HG02885 (cell line): ENCODE results near the gene TTBK1.
A peak's percentile ranks its signal among the peaks of the same experiment; 100 is the strongest.

Experiments
- ATAC-seq: cut with Tn5 transposase; IDR thresholded peaks from one replicate; pipeline ENCODE4 v1.9.1; 2021; ENCODE audit warnings: mild to moderate bottlenecking; ENCODE audit not compliant: unreplicated experiment, poor library complexity

Gene TTBK1

DNA sequence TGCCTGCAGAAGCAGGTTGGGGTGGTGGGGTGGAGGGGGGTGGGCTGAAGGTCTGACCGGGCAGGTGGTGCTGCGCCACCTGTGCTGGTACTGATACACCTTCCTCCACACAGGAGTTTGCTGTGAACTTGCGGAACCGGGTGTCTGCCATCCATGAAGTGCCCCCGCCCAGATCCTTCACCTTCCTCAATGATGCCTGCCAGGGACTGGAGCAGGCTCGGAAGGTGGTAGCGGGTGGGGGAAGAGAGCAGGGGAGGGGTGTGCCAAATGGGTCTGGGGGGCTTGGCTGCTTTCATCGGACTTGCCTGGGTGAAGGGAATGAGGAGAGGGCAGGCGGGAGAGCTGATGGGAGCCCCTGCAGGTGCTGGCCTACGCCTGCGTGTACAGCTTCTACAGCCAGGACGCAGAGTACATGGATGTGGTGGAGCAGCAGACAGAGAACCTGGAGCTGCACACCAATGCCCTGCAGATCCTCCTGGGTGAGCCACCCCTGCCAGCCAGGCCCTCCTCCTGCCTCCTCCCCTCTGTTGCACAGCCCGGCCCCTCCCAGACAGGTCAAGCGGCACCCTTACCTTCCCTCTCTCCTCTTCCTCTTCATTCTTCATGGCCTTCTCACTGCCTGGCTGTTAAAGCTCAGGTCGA lies 20.7 kb upstream of the TTBK1 start:
- no peak for ATAC-seq

DNA sequence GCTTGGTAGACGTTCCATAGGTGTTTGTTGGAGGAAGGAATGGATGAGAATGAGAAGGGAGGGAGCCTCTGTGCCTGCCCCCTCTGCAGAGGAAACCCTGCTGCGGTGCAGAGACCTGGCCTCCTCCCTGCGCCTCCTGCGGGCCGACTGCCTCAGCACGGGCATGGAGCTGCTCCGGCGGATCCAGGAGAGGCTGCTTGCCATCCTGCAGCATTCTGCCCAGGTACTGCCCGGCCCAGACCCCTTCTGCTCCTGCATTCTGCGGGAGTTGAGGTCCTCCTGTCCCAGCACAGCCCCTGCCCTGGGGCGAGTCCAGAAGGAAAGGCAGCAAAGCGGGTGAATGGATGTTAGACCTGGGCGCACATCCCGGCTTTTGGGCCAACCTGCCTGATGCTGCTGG lies 20.1 kb upstream of the TTBK1 start:
- ATAC-seq: no peak

DNA sequence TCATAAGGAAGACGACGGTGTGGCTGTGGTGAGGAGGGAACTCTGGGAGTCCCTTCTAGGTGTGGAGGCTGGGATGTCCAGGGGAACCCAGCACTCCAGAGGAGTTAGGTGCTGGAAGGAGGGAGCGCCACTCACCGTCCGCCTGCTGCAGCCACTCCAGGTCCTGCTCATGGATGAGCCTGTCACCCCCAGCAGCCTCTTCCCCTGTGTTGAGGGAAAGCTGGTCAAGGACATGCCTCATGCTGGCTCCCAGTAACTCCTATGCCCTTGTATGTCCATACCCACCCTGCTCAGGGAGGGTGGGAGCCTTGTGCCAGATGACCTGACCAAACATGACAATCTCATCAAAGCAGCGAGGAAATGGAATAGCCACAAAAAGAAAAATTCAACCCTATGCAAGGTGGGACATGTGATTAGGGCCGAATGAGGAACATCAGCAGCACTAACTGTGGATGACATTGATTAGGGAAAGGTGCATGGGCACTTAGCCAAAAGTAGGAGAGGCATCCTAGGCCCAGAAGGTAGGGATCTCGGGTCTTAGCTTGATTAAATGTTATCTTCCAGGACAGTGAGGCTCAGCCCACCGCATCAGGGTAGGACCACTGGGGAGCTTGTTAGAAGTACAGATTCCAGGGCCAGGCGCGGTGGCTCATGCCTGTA lies 17.0 kb upstream of the TTBK1 start:
- ATAC-seq: no peak

DNA sequence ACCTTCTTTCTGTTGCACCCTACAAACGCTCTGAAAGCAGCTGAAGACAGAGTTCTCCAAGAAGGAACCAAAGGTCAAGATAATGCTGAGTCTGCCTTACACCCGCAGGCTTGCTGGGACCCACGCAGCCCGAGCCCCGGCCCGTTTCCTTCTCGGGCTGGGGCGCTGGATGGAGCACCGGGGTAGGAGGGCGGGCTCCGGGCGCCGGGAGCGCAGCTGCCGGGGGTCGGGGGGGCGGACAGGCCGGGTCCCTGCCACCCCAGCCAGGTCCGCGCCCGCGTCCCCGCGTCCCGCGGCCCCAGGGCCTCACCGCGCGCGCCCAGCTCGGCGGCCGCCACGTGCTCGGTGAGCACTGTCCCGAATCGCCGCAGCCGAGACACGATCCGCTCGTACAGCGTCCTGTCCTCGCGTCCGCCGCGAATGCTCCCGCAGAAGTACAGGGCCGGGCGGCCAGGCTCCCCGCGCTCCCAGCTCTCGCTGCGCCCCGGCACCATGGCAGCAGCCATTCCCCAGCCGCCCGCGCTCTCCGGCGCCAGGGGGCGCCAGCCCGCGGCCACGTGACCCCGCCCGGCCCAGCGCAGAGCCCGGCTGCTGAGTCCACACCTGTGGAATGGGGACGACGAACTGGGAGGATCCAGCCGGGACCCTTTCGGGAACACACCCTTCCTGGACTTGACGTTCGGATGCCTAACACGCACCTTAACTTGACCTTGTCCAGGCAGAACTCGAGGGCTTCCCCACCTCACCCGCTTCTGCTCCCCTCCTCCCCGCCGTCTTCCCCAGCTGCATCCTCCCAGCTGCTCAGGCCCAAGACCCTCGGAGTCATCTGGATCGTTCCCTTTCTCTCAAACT lies 14.1 kb upstream of the TTBK1 start, which contains the start of gene DNPH1:
Gene DNPH1, minus strand, starts transcription at position 531 of the 852 bp plus-strand sequence. Its CDS starts 25 bp downstream, at position 506.
- peak; percentile 78 for ATAC-seq

DNA sequence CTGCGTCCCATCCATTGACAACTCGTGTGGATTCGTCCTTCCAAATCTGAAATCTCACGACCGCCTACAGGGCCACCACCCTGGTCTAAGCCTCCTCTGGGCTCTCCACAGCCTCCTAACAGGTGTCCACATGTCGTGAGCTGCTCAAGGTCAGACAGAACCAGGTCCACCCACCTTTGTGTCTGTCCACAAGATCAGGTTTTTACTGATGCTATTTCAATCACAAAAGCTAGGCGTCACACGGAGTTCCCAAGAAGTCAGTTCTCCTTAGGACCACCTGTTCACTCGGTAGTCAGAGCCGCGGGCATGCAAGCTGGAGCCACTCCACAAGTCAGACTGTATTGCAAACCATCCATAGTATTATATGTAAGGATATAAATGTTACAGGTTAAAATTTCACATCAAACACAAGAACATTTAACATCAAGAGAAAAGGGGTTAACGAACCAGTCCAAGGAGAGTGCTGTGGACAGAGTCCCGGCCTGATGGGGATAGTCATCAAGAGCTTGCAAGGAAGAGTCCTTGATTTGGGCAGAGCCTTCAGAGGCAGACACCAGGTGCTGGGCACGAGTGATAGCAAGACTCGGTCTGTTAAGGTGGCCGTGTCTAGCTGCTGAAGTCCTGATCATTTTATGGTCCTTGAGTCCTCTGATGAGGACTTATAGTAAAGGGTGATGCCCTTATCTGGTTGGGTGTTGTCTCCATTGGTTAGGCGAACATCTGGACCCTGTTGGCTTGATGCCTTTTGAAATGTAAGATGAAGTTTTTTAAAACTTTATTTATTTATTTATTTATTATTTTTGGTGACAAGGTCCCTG lies 13.3 kb upstream of the TTBK1 start:
- ATAC-seq: no peak

DNA sequence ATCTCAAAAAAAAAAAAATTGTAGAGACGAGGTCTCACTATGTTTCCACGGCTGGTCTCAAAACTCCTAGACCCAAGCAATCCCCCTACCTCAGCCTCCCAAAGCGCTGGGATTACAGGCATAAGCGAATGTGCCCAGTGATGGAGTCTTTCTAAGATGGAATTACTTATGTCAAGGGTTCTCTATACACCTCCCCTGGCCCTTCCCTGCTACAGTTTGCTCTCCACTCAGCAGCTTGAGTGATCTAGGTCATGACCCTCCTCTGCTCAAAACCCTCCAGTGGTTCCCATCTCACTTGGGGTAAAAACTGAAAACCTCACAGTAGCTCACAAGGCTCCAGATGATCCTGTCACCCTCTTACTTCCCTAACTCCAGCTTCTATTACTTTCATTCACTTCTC lies 12.2 kb upstream of the TTBK1 start:
- ATAC-seq: no peak

DNA sequence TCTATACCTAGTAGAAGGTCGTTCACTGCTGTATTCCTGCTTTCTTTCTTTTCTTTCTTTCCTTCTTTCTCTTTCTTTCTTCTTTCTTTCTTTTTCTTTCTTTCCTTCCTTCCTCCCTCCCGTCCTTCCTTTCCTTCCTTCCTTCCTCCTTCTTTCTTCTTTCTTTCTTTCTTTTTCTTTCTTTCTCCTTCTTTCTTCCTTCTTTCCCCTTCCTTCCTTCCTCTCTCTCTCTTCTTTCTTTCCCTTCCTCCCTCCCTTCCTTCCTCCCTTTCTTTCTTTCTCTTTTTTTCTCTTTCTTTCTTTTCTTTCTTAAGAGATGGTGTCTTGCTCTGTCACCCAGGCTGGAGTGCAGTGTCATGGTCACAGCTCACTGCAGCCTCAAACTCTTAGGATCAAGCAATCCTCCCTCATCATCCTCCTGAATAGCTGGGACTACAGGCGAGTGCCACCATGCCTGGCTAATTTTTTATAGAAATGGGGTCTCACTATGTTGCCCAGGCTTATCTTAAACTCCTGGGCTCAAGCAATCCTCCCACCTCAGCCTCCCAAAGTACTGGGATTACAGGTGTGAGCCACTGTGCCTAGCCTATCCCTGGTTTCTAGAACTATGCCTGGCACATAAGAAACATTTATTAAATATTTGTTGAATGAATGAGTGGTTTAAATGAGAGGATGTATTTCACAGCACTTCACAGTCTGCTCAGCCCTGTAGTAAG lies 11.4 kb upstream of the TTBK1 start:
- no peak for ATAC-seq

DNA sequence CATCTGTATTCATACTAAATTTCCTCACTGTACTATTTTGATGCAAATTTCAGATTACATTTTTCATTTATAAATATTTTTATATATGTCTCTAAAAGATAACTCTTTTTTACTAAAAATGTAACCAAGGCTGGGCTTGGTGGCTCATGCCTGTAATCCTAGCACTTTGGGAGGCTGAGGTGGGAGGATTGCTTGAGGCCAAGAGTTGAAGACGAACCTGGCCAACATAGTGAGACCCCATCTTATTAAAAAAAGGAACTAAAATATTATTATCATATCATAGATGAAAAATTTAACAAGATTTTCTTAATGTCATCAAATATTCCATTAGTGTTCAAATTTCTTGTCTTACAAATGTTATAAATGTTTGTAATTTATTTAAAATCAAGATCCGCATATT lies 7.4 kb upstream of the TTBK1 start:
- ATAC-seq: no peak

DNA sequence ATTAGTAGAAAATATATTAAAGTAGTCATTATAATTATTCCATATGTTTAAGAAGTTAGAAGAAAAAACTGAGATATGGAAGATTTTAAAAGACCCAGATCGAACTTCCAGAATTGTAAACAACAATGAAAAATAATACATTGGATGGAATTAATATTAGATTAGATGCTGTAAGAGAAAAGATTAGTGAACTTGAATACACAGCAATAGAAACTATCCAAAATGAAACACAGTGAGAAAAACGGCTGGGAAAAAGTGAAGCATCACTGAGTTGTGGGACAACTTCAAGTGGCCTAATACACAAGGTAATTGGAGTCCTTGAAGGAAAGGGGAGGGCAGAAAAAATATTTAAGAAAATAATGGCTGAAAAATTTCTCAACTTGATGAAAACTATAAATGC lies 4.2 kb upstream of the TTBK1 start:
- no peak for ATAC-seq

DNA sequence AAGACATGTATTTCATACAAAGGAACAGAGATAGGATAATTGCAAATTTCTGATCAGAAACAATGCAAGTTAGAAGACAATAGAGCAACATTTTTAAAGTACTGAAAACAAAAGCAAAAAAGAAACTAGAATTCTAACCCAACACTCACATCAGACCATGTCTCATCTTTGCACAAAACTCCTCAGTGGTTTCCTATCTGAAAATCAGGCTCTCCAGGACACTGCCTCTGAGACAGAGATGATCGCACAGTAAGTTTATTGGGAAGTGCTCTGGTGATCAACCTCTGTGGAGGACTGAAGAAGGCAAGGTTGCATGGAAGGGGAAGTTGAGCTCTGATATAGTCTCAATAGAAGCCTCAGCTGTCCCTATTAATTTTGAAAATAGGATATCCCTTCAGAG lies 2.3 kb upstream of the TTBK1 start:
- ATAC-seq: no peak

DNA sequence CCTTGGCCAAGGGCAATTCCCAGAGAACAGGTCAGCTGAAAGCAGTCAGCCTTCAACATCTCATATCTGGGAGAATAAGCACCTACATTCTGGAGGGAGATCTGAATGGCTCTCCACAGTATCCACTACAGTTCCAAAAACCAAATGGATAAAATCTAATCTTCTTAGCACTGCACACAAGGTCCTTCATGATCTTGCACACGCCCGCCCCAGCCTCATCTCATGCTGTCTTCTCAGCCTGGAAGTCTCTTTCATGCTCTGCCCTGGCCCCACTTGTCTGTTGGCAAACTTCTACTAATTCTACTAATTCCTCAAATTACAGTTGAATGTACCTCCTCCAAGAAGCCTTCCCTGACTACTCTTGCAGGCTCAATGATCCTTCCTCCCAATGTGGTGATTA lies 1.8 kb upstream of the TTBK1 start:
- ATAC-seq: no peak

DNA sequence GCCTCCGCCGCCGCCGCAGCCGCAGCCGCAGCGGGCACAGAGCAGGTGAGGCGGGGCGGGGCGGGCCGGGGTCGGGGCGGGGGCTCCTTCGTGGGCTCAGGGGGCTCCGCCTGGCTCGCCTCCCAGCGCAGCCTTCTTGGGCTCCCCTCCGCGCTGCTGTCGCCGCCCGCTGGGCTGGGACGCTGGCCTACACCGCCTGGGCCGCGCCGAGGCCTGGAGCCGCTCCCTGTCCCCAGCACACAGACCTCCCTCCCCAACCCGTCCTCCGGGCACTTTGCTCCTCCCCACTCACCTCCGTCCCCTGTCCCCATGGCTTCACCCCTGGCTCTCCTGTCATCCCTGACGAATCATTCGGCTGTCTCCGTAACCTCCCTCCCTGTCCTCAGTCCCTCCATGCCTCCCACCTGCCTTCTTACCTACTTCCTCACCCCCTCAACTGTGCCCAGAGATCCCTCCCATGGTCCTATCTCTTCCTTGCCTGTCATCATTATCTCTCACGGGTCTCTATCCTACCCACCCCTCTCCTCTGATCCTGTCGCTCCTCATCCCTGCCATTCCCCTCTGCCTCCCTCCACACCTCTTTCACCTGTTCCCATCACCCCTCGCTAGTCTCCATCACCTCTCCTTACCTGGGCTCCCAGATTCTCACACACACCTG lies 512 bp downstream of the TTBK1 start:
- no peak for ATAC-seq

DNA sequence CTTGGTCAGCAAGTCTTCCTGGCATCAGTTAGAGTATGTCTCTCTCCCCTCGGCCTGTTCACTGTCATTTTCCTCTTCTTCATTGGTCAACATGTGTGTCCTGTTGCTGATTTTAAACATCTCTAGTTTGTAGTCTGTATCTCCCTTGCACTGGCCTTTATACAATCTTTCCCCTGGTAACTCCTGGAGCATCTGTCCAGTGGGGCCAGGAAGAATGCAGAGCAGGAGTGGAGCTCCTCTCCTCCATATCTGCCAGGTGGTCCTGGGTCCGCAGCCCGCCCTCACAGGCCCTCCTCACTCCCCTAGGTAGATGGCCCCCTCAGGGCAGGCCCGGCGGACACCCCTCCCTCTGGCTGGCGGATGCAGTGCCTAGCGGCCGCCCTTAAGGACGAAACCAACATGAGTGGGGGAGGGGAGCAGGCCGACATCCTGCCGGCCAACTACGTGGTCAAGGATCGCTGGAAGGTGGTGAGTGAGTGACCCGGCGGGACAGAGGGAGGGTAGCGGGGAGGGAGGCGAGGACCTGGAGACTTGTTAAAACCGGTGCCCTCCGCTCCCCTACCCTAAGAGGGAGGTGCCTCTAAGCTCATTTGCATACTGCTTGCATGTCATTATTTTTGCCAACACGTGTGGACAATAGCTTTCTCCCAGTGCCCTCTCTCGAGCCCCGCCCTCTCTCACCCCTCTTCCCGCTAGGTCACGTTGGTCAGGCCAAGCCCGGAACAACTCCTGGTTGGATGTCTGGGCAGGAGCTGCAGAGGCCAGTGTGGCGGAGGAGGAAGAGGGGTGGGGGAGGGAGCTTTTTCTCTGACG lies 3.2 kb downstream of the TTBK1 start:
- peak; percentile 32 for ATAC-seq

DNA sequence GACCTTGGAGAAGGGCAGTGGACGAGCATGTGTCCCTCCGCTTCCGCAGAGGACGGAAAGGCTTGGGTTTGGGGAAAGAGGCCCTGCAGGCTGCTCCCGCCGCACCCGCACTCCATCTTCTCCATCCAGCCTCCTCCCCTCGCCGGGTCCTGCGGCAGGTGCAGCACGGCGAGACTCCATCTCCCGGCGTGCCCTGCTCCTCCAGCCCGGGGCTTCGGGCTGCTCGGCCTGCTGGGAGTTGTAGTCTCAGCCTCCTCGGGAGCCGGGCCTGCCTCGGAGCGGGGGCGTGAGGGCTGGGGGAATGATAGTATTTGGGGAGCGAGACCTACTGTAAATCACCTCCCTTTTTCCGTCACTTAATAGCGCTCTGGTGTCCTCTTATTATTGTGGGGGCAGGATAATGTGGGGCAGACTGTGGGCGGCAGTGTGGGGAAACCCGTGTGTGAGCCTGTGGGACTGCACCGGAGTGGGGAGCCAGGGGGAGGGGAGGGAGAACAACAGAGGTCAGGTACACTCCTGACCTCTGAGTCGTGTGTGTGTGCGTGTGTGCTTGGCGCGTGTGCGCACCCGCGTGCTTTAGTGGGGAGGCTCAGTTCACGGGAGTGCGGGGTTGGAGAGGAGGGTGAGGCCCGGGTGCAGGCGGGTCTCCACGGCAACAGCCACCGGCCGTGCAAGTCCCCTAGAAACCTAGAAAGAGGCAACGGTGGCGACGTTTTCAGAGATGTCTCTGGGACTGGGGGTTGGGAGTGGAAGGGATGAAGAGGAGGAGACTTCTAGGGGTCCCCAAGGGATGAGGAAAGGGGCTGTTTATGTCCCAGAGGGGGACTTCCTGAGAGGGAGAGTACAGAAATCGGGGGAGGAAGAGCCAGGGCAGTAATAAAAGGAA lies 4.1 kb downstream of the TTBK1 start:
- ATAC-seq: peak; percentile 92

DNA sequence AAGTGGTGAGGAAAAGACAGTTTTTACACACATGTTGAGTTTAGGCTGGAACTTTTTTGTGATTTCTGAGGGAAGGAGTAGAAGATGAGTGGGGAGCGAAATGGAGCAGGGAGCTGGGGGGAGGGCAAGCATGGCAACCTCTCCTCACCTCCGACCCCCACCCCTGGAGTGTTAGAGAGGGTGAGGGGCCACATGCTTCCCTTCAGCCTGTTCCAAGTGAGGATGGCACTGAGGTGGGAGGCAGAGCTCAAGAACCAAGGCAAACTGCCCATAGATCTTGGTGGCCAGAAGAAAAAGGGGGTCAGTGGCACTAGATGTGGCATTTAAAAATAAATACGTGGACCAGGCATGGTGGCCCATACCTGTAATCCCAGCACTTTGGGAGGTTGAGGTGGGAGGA lies 4.8 kb downstream of the TTBK1 start:
- ATAC-seq: no peak

DNA sequence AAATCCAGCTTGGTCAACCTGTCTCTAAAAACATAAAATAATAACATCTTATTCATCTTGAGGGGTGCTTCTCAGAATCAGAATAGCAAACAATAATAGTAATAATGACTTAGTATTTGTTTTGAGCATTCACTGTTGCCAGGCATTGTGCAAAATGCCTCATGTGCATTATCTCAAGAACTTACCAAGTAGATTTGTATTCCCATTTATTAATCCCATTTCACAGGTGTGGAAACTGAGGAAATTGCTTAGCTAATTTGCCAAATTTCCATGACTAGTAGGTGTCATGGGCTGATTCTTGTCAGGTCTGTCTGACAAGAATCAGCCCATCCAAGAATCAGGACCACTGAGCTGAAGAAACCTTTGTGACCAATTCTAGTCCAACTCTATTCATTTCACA lies 5.5 kb downstream of the TTBK1 start:
- ATAC-seq: no peak

DNA sequence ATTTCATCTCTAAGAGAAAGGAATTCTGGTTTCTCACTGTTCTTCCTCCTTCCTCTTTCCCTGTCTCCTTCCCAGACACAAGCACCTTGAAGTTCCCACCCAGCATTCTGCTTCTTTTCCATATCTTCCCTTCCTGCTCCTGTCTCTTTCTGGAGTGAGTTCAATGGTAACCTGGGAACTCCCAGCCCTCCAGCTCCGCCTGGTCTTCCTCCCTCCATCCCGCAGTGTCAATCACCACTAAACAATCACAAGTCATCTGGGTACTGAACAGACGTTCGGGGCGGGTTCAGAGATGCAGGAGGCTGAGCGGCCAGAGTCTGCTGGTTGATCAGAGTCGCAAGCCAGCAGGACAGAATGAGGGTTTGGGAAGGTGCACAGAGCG lies 7.7 kb downstream of the TTBK1 start:
- no peak for ATAC-seq

DNA sequence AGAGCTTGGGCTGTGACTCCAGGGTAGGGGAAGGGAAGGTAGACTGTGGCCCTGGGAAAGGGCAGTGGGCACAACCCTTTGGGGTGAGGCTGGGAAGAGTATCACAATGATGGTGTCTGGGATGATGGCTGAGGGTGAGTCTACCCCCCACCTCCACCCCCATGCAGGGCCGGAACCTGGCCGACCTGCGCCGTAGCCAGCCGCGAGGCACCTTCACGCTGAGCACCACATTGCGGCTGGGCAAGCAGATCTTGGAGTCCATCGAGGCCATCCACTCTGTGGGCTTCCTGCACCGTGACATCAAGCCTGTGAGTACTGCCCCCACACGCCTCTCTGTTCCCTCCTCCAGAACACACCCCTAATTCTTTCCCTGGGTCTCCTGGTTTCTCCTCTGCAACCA lies 10.1 kb downstream of the TTBK1 start:
- no peak for ATAC-seq
